Left ventricle myocardium inferior (tissue), 1 donor: ENCODE results near the gene HSPA12A. TPM values are rescaled to one million over a fixed set of nuclear protein-coding genes. Genes with fewer than 3 reads are reported as not detected.

Experiments
- DNase-seq: peaks from one replicate; pipeline ENCODE4 v3.0.0-alpha.2; 2020
- H3K27ac ChIP-seq: fragments of 200-600 bp; replicated peaks from 2 replicates; pipeline ENCODE4 v1.8.0; 2021
- H3K27me3 ChIP-seq: fragments of 200-600 bp; 2 replicates; pipeline ENCODE4 v1.8.0; 2021; ENCODE audit warnings: low read depth
- H3K36me3 ChIP-seq: fragments of 200-600 bp; 2 replicates; pipeline ENCODE4 v1.8.0; 2021
- H3K4me1 ChIP-seq: fragments of 200-600 bp; 2 replicates; pipeline ENCODE4 v1.8.0; 2021
- H3K4me3 ChIP-seq: fragments of 200-600 bp; 2 replicates; pipeline ENCODE4 v1.8.0; 2021; ENCODE audit warnings: mild to moderate bottlenecking, moderate library complexity
- H3K9me3 ChIP-seq: fragments of 200-600 bp; replicated peaks from 2 replicates; pipeline ENCODE4 v1.8.0; 2021
- CTCF ChIP-seq: fragments of 200-600 bp; IDR thresholded peaks from 2 replicates; pipeline ENCODE4 v1.8.0; 2021; ENCODE audit warnings: antibody characterized with exemption, mild to moderate bottlenecking, borderline replicate concordance
- intact Hi-C: fragments of 100-400 bp; cut with micrococcal nuclease; formaldehyde crosslinking; loops from one replicate; pipeline ENCODE4 v1.11.0; 2022
- total RNA-seq: library from RNA; stranded (reverse); fragmentation: NEBNext Ultra II Directional; extraction: Animal tissue kit (Norgen Biotek cat#: 25700); gene quantifications from one replicate; pipeline ENCODE4 v1.2.1, GENCODE V29; 2021
- donor health status: DM: no; HTN: yes; CAD: no; lungs with severe emphysema.

Gene HSPA12A
- total RNA-seq, 1 donor from 2014 or later, result 15.0 TPM

GRCh38 chr10:116730464-116731260 is 11.7 kb downstream of the HSPA12A start:
- DNase-seq, result no peak

GRCh38 chr10:116729243-116729642 is 13.1 kb downstream of the HSPA12A start:
- TF ChIP-seq CTCF, result no peak

More at GRCh38 chr10:116730464-116731260, 11.7 kb downstream of the HSPA12A start:
- no peaks in the 10 kb centered on the region for H3K36me3 ChIP-seq
- H3K27ac ChIP-seq, result no peak overlapping the region
- no peak overlapping the region for H3K4me3 ChIP-seq
- no peak for TF ChIP-seq CTCF
- no peaks in the 10 kb centered on the region for H3K27me3 ChIP-seq
- H3K4me1 ChIP-seq, result peaks cover 22% of the 10 kb centered on the region
- H3K9me3 ChIP-seq, result no peaks in the 10 kb centered on the region
- intact Hi-C loops, result no loop called here

GRCh38 chr10:116728526-116729096 is 13.8 kb downstream of the HSPA12A start:
- Histone ChIP-seq H3K27me3 (no peaks in the 10 kb centered on the region), H3K27ac (no peak overlapping the region), H3K4me1 (peaks cover 18% of the 10 kb centered on the region), H3K36me3 (no peaks in the 10 kb centered on the region), H3K9me3 (no peaks in the 10 kb centered on the region), H3K4me3 (no peak overlapping the region)
- no peak for TF ChIP-seq CTCF
- intact Hi-C loops, result no loop called here
- no peak for DNase-seq

More at GRCh38 chr10:116729243-116729642, 13.1 kb downstream of the HSPA12A start:
- Histone ChIP-seq H3K27me3 (no peaks in the 10 kb centered on the region), H3K4me1 (peaks cover 13% of the 10 kb centered on the region), H3K9me3 (no peaks in the 10 kb centered on the region), H3K4me3 (no peak overlapping the region), H3K27ac (no peak overlapping the region), H3K36me3 (no peaks in the 10 kb centered on the region)
- intact Hi-C loops, result no loop called here
- no peak for DNase-seq

GRCh38 chr10:116723428-116724281 is 18.7 kb downstream of the HSPA12A start:
- Histone ChIP-seq H3K9me3 (no peaks in the 10 kb centered on the region), H3K4me3 (no peak overlapping the region), H3K27me3 (no peaks in the 10 kb centered on the region), H3K27ac (no peak overlapping the region), H3K36me3 (no peaks in the 10 kb centered on the region), H3K4me1 (peaks cover 26% of the 10 kb centered on the region)
- intact Hi-C loops, result no loop called here
- TF ChIP-seq CTCF, result no peak
- DNase-seq, result no peak

- H3K27me3 ChIP-seq, result peaks cover 5% of the 10 kb centered on the region
- intact Hi-C loops, result no loop called here
- H3K4me3 ChIP-seq, result no peak overlapping the region
- H3K9me3 ChIP-seq, result no peaks in the 10 kb centered on the region
- peaks cover 32% of the 10 kb centered on the region for H3K4me1 ChIP-seq
- DNase-seq, result no peak
- no peak overlapping the region for H3K27ac ChIP-seq
- no peaks in the 10 kb centered on the region for H3K36me3 ChIP-seq
- no peak for TF ChIP-seq CTCF
Measured at GRCh38 chr10:116722736-116723427, 19.5 kb downstream of the HSPA12A start.
